OCI-LY1 (cell line): ENCODE results near the gene BSG.

Experiments used
- CTCF ChIP-seq: fragments of 200-600 bp; sonication (generic), shearing (Covaris generic); IDR thresholded peaks from 2 replicates; pipeline ENCODE4 v1.5.1; 2017; ENCODE audit warnings: mild to moderate bottlenecking, antibody characterized with exemption, low read length, moderate library complexity, mixed read lengths
- EZH2 ChIP-seq: fragments of 200-600 bp; sonication (generic), shearing (Covaris generic); IDR thresholded peaks from 2 replicates; pipeline ENCODE4 v1.8.0; 2017; ENCODE audit warnings: borderline replicate concordance, mixed run types, mild to moderate bottlenecking, antibody characterized with exemption, low read length, moderate library complexity, mixed read lengths

DNA sequence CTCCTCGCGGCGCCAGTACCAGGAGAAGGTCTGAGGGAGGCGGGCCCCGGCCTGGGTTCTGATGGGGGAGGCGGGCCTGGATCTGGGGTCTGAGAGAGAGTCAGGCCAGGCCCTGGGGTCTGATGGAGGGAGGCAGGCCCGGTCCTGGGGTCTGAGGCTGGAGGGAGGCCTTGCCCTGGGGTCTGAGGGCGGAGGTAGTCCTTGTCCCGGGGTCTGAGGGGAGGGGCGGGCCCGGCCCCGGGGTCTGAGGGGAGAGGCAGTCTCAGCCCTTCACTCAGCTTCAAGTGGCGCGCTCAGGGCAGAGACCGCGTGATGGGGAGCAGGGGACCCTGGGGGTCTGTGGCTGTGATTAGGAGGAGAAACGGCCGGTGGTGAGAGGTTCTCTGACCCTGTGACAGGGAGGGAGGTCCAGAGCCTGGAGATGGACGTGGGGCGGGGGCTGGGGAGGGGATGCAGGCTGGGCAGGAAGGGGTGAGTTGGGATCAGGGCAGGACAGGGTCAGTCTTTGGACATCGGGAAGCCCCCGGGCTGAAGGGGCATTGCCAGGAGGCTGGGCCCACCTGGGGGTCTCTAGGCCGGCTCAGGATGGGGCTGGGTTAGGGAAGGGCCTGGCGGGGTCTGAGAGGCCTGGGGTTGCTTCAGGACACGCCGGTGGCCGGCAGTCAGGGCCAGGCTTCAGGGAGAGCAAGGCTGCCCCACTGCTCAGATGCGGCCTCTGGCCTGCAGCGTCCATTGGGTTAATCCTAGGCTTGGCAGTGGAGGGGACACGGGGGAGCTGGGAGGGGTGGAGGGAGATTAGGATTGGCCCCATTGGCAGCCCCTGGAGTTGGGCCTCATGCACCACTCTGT, 36.0 kb downstream of the BSG start:
- no peak for TF ChIP-seq CTCF
- TF ChIP-seq EZH2 = no peak
